T-helper 17 cell (primary cell): ENCODE measurements around the gene PAX9. TPM values are rescaled to one million over a fixed set of nuclear protein-coding genes. Genes with fewer than 3 reads are reported as not detected.

Source experiments
- ATAC-seq: fragments of 150-1000 bp; cut with Tn5 transposase; 2 replicates; pipeline ENCODE4 v1.10.0; 2021; ENCODE audit warnings: mild to moderate bottlenecking, moderate library complexity
- DNase-seq, 3 donors: peaks; one replicate each; pipeline versions ENCODE4 v3.0.0 to v3.0.0-alpha.2; 2020 to 2021
- H3K9me3 ChIP-seq: one replicate; pipeline ENCODE4 v1.7.0; 2013; ENCODE audit warnings: low read length, mild to moderate bottlenecking; ENCODE audit not compliant: control insufficient read depth, poor library complexity, severe bottlenecking
- H3K27ac Mint-ChIP-seq: one replicate; pipeline ENCODE4 v1.8.0; 2022; ENCODE audit warnings: mild to moderate bottlenecking, moderate library complexity, mixed read lengths
- H3K27me3 Mint-ChIP-seq: one replicate; pipeline ENCODE4 v1.8.0; 2022; ENCODE audit warnings: mixed read lengths
- H3K36me3 Mint-ChIP-seq: one replicate; pipeline ENCODE4 v1.8.0; 2022; ENCODE audit warnings: low read depth, mixed read lengths
- H3K4me1 Mint-ChIP-seq: one replicate; pipeline ENCODE4 v1.8.0; 2022; ENCODE audit warnings: mild to moderate bottlenecking, mixed read lengths
- H3K4me3 Mint-ChIP-seq: one replicate; pipeline ENCODE4 v1.8.0; 2022; ENCODE audit warnings: mild to moderate bottlenecking, moderate library complexity, mixed read lengths
- total RNA-seq, 4 donors: library from RNA in 2 of 4; stranded (reverse) in 2 of 4; gene quantifications; one replicate each; pipeline ENCODE4 v1.2.3 and lab custom pipeline; 2022 to 2026

Gene PAX9
- total RNA-seq, 2 donors from 2014 or later: 0.35 TPM; not detected in 1

DNA sequence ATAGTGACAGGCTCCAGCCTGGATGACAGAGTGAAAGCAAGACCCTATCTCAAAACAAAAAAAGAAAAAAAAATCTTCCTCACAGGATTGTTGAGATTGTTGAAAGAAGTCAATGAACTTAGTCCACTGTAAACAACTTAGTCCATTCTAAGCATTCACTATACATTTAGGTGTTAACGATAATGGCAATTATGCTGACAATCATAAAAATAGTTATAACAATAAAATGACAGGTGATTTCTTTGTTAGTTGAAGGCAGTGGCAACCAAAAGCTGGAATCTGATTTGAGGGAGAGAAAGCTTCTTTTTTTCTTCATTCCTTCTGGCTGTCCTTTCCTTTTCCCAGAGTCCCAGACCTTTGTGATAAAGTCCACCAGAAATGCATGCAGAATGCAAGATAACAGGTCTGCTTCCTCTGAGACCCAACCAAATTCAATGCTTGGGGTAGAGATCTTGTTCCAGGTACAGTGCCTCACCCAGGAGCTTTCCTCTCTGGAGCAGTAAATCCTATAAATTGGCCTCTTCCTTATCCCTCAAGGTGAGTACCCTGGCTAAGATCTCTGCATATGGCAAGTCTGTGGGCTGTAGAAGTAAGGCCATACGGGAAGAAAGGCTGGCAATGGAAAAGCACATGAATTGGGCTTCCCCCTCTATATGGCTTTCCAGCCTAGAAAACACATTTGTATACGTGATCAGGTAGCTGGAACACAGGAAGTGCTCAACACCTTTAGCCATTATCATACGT, 52.5 kb downstream of the PAX9 start:
- H3K9me3 ChIP-seq: no peaks in the 10 kb centered on the region
- no peak overlapping the region for H3K4me3 Mint-ChIP-seq
- ATAC-seq: no peak

GRCh38 chr14:36716614-36717184, 55.0 kb downstream of the PAX9 start:
- DNase-seq (no peak), ATAC-seq (no peak)
- H3K27me3 Mint-ChIP-seq: no peaks in the 10 kb centered on the region
- no peak overlapping the region for H3K4me3 Mint-ChIP-seq
- no peaks in the 10 kb centered on the region for H3K4me1 Mint-ChIP-seq
- H3K9me3 ChIP-seq: no peaks in the 10 kb centered on the region
- no peaks in the 10 kb centered on the region for H3K36me3 Mint-ChIP-seq
- no peak overlapping the region for H3K27ac Mint-ChIP-seq

More for the DNA sequence above, 52.5 kb downstream of the PAX9 start:
- no peaks in the 10 kb centered on the region for H3K27me3 Mint-ChIP-seq
- H3K4me1 Mint-ChIP-seq: no peaks in the 10 kb centered on the region
- no peak overlapping the region for H3K27ac Mint-ChIP-seq
- H3K36me3 Mint-ChIP-seq: no peaks in the 10 kb centered on the region
- no peak for DNase-seq

GRCh38 chr14:36717363-36717762, 55.7 kb downstream of the PAX9 start:
- Mint-ChIP-seq H3K27me3 (no peaks in the 10 kb centered on the region), H3K27ac (no peak overlapping the region), H3K4me1 (no peaks in the 10 kb centered on the region), H3K36me3 (no peaks in the 10 kb centered on the region), H3K4me3 (no peak overlapping the region)
- no peak for DNase-seq
- H3K9me3 ChIP-seq: no peaks in the 10 kb centered on the region
- no peak for ATAC-seq

GRCh38 chr14:36718216-36718615, 56.6 kb downstream of the PAX9 start:
- Mint-ChIP-seq H3K4me3 (no peak overlapping the region), H3K27ac (no peak overlapping the region), H3K27me3 (no peaks in the 10 kb centered on the region), H3K4me1 (no peaks in the 10 kb centered on the region), H3K36me3 (no peaks in the 10 kb centered on the region)
- no peak for DNase-seq
- H3K9me3 ChIP-seq: no peaks in the 10 kb centered on the region
- ATAC-seq: no peak

DNA sequence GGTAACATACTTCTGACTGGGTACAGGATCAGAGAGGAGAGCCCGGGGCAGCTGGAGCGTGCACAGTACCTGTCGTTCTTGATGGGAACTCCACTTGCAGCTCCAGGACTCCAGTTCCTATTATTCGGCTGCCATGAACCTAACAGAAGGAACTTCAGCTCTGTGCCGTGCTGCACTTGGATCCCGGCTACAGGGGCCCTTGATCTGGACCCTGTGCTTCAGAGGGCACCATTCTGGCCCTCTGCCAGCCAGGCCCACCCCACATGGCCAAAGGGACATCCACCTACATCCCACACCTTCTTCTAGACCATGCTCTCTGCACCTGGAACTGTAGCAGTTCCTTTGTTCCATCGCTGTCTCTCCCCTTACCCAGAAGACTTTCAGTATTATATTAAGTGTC, 58.2 kb downstream of the PAX9 start:
- H3K4me3 Mint-ChIP-seq: no peak overlapping the region
- no peaks in the 10 kb centered on the region for H3K9me3 ChIP-seq
- H3K36me3 Mint-ChIP-seq: no peaks in the 10 kb centered on the region
- DNase-seq (no peak), ATAC-seq (no peak)
- H3K27ac Mint-ChIP-seq: no peak overlapping the region
- no peaks in the 10 kb centered on the region for H3K4me1 Mint-ChIP-seq
- H3K27me3 Mint-ChIP-seq: no peaks in the 10 kb centered on the region

DNA sequence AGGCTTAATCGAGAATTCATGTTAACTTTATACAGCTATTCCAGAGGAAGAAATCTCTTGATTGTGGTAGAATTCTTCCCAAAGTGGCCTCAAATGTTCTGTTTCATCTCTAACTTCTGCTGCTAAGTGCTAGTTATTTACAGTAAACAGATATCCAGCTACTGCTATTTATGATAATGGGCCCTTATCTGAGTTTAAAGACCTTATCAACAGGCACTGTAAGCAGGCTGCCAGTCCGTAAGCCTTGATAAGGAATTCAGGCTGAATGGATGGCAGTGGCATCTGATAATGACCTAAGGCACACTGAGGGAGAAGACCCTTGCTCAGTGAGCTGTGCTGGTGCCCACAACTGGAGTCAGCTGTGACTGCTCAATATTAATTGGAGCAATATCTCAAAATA, 59.0 kb downstream of the PAX9 start:
- H3K4me3 Mint-ChIP-seq: no peak overlapping the region
- no peak overlapping the region for H3K27ac Mint-ChIP-seq
- ATAC-seq (no peak), DNase-seq (no peak)
- H3K36me3 Mint-ChIP-seq: no peaks in the 10 kb centered on the region
- no peaks in the 10 kb centered on the region for H3K4me1 Mint-ChIP-seq
- H3K9me3 ChIP-seq: no peaks in the 10 kb centered on the region
- no peaks in the 10 kb centered on the region for H3K27me3 Mint-ChIP-seq

DNA sequence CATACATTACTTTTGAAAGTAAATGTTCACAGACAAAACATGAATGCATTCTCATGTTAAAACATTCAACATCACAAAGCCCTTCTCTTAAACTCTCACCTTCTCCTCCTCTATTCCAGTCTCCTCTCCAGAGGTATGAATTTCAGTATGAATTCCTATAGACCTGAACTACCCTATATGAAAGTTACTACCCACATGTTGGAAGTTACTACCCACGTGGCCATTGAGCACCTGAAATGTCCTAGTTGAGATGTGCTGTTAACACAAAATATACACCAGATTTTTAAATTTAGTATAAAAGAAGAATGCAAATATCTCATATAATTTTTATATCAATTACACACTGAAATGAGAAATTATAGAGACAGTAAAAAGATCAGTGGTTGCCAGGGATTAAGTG, 60.2 kb downstream of the PAX9 start:
- no peaks in the 10 kb centered on the region for H3K9me3 ChIP-seq
- DNase-seq (no peak), ATAC-seq (no peak)
- Mint-ChIP-seq H3K4me1 (no peaks in the 10 kb centered on the region), H3K27ac (no peak overlapping the region), H3K27me3 (no peaks in the 10 kb centered on the region), H3K4me3 (no peak overlapping the region), H3K36me3 (no peaks in the 10 kb centered on the region)

GRCh38 chr14:36723530-36723929, 61.9 kb downstream of the PAX9 start:
- Mint-ChIP-seq H3K4me1 (no peaks in the 10 kb centered on the region), H3K36me3 (no peaks in the 10 kb centered on the region), H3K27ac (no peak overlapping the region), H3K27me3 (no peaks in the 10 kb centered on the region), H3K4me3 (no peak overlapping the region)
- ATAC-seq (no peak), DNase-seq (no peak)
- no peaks in the 10 kb centered on the region for H3K9me3 ChIP-seq

GRCh38 chr14:36724162-36724561, 62.5 kb downstream of the PAX9 start:
- no peaks in the 10 kb centered on the region for H3K27me3 Mint-ChIP-seq
- DNase-seq (no peak), ATAC-seq (no peak)
- no peaks in the 10 kb centered on the region for H3K9me3 ChIP-seq
- H3K4me3 Mint-ChIP-seq: no peak overlapping the region
- H3K36me3 Mint-ChIP-seq: no peaks in the 10 kb centered on the region
- H3K27ac Mint-ChIP-seq: no peak overlapping the region
- no peaks in the 10 kb centered on the region for H3K4me1 Mint-ChIP-seq

DNA sequence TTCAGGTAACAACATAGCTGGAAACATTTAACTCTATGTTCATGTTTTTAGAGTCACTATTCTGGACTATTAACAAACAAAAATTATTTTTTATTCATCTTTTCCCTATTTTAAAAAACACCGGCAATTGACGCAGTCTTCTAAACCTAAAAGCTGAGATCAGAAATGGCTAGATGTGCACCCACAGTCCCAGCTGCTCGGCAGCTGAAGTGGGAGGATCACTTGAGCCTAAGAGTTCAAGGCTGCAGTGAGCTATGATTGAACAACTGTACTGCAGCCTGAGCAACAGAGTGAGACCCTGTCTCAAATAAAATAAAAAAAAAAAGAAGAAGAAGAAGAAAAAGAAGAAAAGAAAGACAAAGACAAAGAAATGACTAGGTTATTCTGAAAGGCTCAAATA, 64.5 kb downstream of the PAX9 start:
- no peaks in the 10 kb centered on the region for H3K9me3 ChIP-seq
- DNase-seq (no peak), ATAC-seq (no peak)
- H3K4me3 Mint-ChIP-seq: no peak overlapping the region
- no peaks in the 10 kb centered on the region for H3K36me3 Mint-ChIP-seq
- H3K4me1 Mint-ChIP-seq: no peaks in the 10 kb centered on the region
- no peak overlapping the region for H3K27ac Mint-ChIP-seq
- no peaks in the 10 kb centered on the region for H3K27me3 Mint-ChIP-seq

Other genes with a start within 250 kb of the PAX9 start
- gene NKX2-1, start 141.6 kb upstream of the PAX9 start, total RNA-seq: not detected
- not detected for gene NKX2-8, start 79.2 kb upstream of the PAX9 start, total RNA-seq